Measurements from ENCODE around the gene EXOG.

Gene EXOG

DNA sequence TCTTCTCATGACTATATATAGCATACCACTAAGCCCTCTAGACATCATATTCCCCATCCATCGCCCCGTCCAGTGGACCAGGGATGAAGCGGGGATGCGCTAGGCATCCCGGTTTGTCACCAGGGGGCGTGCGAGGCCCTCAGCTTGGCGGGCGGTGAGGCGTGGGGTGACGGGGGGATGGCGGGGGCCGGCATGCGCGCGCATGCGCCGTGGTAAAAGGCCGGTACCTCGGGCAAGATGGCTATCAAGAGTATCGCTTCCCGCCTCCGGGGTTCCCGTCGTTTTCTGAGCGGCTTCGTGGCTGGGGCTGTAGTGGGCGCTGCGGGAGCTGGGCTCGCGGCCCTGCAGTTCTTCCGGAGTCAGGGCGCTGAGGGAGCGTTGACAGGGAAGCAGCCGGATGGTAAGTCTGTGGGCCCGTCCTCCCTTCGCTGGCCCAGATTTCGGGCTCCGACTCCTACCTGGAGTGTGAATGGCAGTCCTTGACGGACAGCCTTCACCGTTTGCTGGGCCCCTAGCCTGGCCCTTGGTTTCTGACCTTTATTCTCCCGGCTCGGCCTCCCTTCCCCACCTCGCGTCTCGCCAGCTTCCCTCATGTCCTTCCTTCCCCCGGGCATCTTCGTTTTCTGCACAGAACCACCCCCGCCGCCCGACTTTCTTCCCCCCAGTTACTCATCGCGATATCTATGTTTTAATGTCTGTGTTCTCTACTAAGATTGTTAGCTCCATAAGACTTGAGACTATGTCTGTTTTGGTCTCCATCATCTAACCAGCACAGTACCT lies at the start of gene EXOG:
Gene EXOG, plus strand, starts transcription at position 210 of the 780 bp plus-strand sequence. Its CDS starts 28 bp downstream, at position 238.
- peak; percentile 55 for DNase-seq

GRCh38 chr3:38446812-38447211 lies 49.3 kb upstream of the EXOG start:
- DNase-seq = no peak

GRCh38 chr3:38450853-38451252 lies 45.3 kb upstream of the EXOG start:
- no peak for DNase-seq

DNA sequence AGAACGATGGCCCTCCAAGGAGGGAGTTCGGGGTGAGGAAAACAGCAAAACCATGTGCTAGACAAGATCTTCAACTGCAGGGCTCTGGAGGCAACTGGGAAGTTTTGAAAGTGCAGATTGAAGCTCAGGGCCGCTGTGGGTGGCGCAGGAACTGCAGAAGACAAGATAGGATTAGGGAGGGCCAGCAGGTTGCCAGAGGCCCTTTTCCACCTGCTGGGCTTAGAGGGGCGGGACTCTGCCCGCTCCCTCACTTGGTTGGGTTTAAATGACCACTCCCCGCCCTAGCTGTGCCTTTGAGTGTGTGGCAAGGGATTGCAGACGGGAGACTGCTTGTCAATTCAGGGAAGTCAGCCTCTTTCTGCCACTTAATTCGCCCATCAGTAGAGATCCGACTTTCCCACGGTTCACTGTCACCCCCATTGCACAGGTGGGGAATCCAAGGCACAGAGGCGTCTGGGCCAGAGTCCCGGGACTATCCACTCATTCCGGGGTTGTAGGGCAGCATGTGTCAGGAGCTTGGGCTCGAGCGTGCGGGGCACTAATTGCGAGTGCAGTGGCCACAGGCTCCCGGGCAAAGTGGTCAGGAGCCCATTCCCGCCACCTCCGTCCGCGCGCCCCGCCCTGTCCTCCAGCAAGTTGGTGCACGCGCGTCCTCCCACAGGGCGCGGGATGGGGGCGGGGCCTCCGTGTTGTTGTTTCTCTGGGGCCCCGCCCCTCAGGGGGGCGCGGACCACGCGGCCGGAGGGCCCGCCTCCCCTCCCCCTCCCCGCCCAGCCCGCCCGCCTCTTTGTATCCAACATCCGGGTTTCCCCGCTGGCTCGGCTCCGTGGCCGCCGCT lies 42.8 kb upstream of the EXOG start, which contains the start of gene ACVR2B:
Gene ACVR2B, plus strand, starts transcription at position 816 of the 838 bp plus-strand sequence. CDS start 433 bp downstream, outside the sequence.
- DNase-seq = no peak

- no peak for DNase-seq
Observed at GRCh38 chr3:38453913-38454177, 42.3 kb upstream of the EXOG start.

DNA sequence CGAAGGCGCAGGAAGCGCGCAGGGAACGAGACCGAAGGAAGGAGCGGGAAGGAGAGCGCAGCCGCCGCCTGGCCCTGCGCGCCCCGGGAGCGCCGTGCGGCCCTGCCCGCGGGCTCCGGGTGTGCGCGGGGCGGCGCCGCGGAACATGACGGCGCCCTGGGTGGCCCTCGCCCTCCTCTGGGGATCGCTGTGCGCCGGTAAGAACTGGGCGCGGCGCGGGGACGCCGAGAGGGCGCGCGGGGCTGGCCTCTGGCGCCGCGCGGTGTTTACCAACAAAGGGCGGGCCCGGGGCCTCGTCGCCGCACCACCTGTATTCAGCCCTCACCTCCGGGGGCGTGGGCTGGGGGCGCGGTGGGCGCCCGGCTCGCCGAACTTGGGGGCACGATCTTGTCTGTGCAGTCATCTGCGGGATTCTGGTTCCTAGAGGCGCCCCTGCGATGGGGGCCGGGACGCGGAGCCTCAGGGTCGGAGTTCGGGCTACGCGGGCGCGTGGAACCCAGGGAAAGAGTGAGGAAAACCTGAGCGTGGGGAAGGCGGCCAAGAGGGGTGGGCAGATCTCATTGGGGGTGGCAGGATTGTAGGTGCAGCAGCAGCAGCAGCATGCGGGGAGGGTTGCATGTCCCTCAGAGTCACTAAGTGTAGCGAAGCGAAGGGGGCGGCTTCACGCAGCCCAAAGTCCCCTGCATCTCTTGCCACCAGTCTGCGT lies 41.8 kb upstream of the EXOG start:
- no peak for DNase-seq

DNA sequence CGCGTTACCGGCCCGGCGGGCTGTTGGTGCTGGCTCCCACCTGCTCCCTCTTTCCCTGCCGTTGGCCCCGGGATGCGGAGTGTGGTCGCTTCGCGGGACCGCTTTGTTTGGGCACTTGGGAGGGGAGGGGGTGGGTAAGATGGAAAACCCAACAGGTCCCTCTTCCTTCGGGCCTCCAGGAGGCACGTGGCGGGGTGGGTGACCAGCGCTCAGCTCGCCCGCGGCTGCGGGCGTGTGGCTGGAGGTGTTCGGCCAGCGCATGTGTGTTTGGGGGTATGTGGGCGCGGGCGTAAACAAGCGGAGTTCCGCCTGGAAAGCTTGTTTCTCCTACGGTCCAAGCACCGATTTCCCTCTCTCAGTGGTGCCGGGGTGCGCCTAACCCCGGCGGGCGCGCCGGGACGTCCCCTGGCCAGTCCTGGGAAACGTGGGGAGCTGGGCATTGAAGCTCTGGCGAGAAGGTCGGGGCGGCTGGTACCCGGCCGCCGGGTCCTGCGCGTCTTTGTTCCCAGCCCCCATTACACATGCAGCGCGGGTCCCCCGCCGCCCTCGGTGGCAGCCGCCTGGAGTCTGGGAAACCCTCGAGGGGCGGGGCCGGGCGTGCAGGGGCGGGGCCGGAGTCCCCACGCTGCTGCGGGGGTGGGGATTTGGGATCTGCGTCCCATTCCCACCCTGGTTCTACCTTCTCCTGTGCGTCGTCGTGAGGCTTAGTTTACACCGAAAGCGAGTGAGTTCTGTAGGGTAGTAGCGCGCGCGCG lies 41.1 kb upstream of the EXOG start:
- no peak for DNase-seq

GRCh38 chr3:38455639-38456430 lies 40.3 kb upstream of the EXOG start:
- DNase-seq = no peak

DNA sequence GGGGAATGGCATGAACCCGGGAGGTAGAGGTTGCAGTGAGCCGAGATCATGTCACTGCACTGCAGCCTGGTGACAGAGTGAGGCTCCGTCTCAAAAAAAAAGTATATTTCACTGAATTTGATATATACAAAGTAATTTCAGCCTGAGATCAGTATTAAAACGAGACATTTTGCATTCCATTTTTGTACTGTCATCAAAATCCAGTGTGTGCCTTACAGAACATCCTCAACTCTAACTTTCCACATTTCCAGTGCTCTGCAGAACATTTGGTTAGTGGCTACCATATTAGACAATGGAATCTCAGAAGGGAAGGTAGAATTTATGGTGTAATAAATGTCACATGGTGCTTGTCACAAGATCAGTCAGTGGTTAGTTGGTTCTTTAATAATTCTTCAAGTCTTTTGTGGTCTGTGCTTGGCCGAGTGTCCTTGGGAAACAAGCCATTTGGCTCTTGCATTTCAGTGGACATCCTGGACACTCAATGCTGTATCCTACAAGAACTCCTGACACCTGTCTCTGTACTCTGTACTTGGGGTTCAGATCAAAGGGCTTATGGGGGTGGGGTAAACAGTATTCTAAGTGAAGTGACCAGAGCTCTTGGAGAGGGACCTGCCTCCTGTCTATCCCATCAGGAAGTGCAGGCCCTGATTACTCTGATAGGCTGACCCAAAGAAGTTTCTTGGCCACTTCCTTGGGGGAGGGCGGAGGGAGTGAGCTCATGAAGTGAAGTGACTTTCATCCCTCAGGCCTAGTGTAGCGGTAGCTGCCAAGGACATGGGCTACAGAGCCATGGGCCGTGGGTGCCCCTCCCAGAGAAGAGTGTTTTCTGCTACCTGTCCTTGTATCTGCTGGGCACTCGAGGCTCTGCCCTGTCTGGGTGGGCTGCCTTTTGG lies 38.8 kb upstream of the EXOG start:
- DNase-seq = no peak

- no peak for DNase-seq
Observed at GRCh38 chr3:38458796-38459498, 37.2 kb upstream of the EXOG start.

DNA sequence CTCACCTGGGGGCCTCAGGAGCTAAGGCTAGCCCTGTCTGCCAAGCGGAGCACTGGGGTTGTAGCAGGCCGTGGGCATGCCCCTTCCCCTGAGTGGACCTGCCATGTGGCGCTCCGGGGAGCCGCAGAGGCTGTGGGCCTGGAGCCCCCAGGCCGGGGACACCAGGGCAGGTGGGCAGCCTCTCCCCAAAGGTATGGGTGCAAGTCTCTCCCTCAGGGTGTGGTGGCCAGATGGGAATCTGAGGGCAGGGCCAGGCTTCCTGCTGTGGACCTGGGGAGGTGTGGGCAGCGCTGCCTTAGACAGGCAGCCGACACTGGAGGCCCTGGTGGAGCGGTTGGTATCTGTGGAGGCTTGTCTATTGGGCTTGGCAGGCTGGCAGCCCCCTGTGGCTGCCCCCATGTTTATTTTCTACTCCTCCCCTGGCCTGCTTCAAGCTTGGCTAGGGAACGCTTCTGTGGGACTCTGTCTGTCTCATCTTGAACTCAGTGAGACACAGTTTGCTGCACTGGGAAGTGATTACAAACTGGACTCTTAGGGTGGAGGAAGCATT lies 36.6 kb upstream of the EXOG start:
- DNase-seq = no peak

GRCh38 chr3:38460377-38461270 lies 35.5 kb upstream of the EXOG start:
- DNase-seq = no peak

GRCh38 chr3:38465588-38466154 lies 30.5 kb upstream of the EXOG start:
- DNase-seq = no peak

GRCh38 chr3:38468765-38469164 lies 27.4 kb upstream of the EXOG start:
- no peak for DNase-seq

GRCh38 chr3:38469852-38470251 lies 26.3 kb upstream of the EXOG start:
- no peak for DNase-seq

DNA sequence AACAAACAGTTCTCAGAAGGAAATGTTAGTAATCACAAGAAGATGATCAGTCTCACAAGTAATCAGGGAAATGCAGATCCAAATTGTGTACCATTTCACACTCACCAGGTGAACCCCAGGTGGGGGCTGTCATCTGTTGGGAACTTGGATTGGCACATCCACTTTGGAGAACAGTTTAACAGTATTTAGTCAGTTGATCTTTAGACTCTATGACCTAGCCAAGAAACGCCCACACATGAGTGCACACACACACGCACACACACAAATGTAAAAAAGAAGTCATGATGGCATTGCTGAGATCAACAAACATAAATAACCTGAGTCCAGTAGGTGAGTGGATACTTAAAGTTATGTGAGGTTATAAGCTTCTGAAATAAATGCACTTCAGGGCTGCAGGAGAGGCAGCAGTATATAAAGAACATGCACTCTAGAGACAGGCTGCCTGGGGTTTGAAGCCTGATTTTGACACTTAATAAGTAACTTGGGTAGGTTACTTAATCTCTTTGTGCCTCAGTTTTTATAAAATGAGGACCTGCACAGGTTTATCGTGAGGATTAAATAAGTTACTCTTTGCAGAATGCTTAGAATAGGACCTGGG lies 24.8 kb upstream of the EXOG start:
- DNase-seq = no peak

- DNase-seq = no peak
Observed at GRCh38 chr3:38472342-38472741, 23.8 kb upstream of the EXOG start.

GRCh38 chr3:38473229-38473628 lies 22.9 kb upstream of the EXOG start:
- DNase-seq = no peak

All from SIG-M5 (cell line).